AG04449 (cell line): Measurements from ENCODE around the gene NTN5.

ENCODE experiments used
- CTCF ChIA-PET: fragments of 350-600 bp; formaldehyde crosslinking; extraction: SDS; loops from one replicate; lab custom pipeline; 2021; ENCODE audit warnings: antibody characterized with exemption; lab: Yijun Ruan, JAX
- POLR2A ChIA-PET: fragments of 400-600, 350-600 bp; formaldehyde crosslinking; extraction: SDS; loops from one replicate; lab custom pipeline; 2020; ENCODE audit warnings: antibody characterized with exemption, inconsistent platforms; lab: Yijun Ruan, JAX
- DNase-seq: peaks from one replicate; pipeline ENCODE4 v3.0.0-alpha.2; 2010; ENCODE audit warnings: low read depth, low spot score
- H3K4me3 ChIP-seq: 2 replicates; pipeline ENCODE4 v1.5.1; 2011; ENCODE audit warnings: low read depth, mild to moderate bottlenecking, control low read depth, low read length
- TF ChIP-seq, protein P1 (sequence below): IDR thresholded peaks from one replicate; pipeline ENCODE4 v1.5.1; 2011; ENCODE audit warnings: mild to moderate bottlenecking, moderate library complexity, low read length, control low read depth, inconsistent platforms; ENCODE audit not compliant: insufficient read depth; ENCODE audit errors: missing control alignments

The NTN5 gene

DNA sequence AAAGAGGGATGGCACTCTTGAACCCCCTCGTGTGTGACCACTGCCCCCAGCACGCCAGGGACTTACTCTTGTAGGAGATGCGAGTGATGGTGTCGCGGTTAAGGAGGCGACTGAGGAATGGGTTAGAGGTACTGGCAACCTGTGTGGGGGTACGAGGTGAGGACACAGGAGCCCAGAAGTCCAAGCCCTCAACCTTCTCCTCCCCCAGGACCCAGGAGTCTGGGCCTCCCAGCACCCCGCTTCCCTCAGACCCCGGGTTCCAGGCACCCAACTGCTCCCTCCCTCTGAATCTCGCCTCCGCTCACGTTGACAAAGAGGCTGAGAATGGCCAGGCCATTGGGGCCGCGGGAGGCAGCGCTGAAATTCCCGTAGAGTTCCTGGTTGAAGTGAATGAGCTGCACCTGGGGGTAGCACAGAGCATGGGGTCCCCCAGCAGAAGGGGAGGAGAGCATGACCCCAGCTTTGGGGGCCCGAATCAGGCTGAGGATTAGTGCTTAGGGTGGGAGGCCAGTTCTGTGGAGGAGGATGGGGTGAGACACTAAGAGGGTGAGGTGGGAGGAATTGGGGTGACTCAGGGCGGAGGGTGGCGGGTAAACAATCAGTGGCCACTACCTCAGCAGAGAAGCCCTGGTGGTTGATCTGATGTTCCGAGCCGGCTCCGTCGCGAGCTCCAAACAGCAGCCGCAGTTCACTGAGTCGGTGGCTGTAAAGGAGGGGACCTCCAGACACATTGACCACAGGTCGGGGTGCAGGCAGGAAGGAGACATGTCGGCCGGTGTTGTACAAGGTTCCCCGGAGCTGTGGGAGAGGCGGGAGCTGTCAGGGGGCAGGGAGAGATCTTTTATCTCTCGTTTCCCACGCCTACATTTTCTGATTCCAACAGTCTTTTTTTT, 33.1 kb downstream of the NTN5 start:
- ChIA-PET POLR2A (no interaction called here), CTCF (no interaction called here)
- TF ChIP-seq, protein P1, sequence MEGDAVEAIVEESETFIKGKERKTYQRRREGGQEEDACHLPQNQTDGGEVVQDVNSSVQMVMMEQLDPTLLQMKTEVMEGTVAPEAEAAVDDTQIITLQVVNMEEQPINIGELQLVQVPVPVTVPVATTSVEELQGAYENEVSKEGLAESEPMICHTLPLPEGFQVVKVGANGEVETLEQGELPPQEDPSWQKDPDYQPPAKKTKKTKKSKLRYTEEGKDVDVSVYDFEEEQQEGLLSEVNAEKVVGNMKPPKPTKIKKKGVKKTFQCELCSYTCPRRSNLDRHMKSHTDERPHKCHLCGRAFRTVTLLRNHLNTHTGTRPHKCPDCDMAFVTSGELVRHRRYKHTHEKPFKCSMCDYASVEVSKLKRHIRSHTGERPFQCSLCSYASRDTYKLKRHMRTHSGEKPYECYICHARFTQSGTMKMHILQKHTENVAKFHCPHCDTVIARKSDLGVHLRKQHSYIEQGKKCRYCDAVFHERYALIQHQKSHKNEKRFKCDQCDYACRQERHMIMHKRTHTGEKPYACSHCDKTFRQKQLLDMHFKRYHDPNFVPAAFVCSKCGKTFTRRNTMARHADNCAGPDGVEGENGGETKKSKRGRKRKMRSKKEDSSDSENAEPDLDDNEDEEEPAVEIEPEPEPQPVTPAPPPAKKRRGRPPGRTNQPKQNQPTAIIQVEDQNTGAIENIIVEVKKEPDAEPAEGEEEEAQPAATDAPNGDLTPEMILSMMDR, result no peak
- DNase-seq, result no peak
- no peak overlapping the region for H3K4me3 ChIP-seq

DNA sequence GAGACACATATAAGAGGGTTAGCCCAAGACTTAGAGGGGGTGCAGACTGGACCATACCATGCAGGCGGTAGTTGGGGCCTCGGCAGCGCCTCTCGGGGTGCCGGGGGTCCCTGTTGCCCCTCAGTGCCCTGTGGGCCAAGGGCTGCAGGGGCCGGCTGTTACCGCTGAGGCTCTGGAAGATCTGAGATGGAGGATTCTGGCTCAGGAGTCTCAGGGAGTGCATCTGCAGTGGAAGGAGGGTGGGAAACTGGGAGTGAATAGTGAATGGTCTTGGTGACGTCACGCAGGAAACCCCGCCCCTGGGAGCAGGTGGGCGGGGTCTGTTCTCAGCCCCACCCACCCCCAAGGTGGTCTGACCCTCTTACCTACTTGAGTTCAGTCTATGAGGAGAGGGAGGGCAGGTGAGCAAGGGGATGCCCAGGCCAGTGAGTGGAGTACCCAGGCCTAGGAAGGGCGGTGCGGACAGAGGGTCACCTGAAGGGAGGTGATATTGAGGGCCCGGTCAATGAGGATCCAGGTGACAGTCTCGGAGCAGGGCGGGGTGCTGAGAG, 33.9 kb downstream of the NTN5 start:
- TF ChIP-seq, protein P1, result no peak
- no peak overlapping the region for H3K4me3 ChIP-seq
- ChIA-PET POLR2A (no interaction called here), CTCF (interaction anchor here (1.3 kb wide), 1 partner anchor 14 kb away, joined by 4 read pairs; no protein-coding TSS in a partner anchor)
- no peak for DNase-seq

DNA sequence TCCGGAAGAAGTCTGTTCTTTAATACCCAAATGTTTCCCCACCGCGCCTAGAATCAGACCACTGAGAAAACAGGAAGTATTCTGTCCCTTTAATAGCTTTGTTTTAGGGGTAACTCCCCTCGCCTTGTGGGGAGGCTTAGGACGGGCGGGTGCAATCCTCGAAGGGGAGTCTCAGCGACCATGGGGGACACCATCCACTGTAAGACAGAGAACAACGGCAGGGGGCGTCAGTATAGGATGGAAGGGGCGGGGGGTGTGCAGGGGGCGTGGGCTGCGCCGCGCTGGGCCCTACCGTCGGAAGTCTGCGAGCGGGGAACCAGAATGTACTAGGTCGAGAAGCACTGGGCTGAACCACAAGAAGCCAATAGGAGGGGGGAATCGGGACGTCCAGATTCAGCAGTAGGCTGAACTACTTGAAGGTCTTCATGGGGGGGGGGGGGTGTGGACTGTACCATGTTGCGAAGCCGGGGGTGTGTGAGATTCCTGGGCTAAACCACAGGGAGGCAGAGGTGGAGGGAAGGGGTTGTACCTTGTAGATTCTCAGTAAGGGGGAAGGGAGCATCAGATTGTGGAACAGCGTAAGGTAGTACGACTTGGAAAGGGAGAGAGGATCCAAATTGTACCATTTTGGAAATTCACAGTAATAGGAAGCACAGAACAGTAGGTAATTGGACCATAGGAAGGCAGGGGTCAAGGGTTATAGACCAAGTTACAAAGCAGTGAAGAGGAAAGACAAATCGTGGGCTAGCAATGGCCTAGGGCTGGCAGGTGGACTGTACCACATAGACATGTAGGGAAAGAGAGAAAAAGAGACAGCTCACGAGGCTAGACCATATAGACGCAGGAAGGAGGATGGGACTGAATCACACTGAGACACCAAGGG, 34.6 kb downstream of the NTN5 start:
- POLR2A ChIA-PET, result interaction anchor here (0.6 to 1.5 kb wide), 3 partner anchors 14 to 434 kb away, joined by 4 to 5 read pairs (median 4); partner anchors contain the start of genes RPL18 and SPHK2
- CTCF ChIA-PET, result interaction anchor here (0.8 to 1.3 kb wide), 3 partner anchors 7 to 15 kb away, joined by 3 to 4 read pairs (median 3); partner anchors contain the start of gene CA11

DNA sequence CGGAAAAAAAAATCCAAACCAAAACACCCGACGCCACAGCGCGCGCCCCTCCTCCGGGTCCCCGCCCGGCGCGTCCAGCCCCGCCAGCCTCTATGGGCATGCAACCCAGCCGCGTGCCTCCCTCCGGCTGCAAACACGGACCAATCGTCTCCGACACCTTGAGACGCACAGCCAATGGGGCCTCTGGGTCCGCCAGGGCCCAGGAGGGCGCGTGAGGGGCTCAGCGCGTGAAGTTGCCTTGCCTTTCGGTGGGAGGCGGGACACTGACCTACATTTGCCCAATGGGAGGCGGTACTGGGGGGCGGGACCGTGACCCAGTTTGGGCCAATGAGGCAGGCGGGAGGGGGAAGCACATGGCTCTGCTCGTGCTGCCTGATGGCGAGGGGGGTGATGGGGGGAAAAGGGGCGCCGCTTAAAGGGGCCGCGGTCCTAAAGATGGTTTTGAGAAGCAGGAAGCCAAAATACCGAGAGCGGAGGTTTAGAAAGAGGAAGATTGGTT, 35.3 kb downstream of the NTN5 start:
- TF ChIP-seq, protein P1, result no peak
- DNase-seq, result peak; percentile 92
- peak overlapping the region; percentile 66 for H3K4me3 ChIP-seq
- CTCF ChIA-PET, result interaction anchor here (0.8 to 1.3 kb wide), 3 partner anchors 8 to 16 kb away, joined by 3 to 4 read pairs (median 3); partner anchors contain the start of gene CA11
- POLR2A ChIA-PET, result interaction anchor here (0.6 to 1.5 kb wide), 3 partner anchors 13 to 434 kb away, joined by 4 to 5 read pairs (median 4); partner anchors contain the start of genes RPL18 and SPHK2

More for the DNA sequence above, 34.6 kb downstream of the NTN5 start:
- TF ChIP-seq, protein P1, result peak; percentile 17
- peak overlapping the region; percentile 66 for H3K4me3 ChIP-seq
- peak; percentile 84 for DNase-seq

DNA sequence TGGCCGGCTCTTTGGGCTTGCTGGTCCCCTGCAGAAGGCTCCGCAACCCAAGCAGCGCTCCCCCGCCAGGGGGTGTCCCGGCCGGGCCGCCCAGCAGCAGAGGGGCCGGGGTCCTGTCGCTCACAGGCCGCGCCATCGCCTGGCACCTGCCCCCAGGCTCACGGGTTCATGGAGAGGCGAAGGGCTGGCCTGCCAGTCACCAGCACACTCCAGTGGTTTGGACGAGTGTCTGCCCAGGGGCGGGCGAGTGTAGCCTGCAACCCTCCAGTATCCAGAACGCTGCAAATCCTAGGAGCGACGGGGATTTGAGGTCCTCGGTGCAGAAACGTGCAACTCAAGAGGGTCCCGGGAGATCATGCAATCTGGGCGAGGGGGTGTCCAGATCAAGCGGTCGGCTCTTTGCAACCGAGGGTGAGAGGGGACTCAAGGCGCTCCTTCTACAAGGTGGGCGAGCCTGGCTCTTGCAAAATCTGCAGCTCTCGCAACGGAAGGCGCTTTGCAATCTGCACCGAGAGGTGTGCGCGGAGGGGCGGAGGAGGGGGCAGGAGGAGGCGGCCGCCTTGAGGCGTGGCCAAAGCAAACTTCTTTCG, 35.9 kb downstream of the NTN5 start, which contains the start of gene DBP:
Gene DBP (minus strand): TSS at position 521 of the 590 bp plus-strand sequence. CDS start 385 bp downstream, at position 136.
- TF ChIP-seq, protein P1, result peak; percentile 23
- POLR2A ChIA-PET, result interaction anchor here (1.3 to 1.5 kb wide), 2 partner anchors 13 to 18 kb away, joined by 4 to 5 read pairs; partner anchors contain the start of genes RPL18 and SPHK2
- CTCF ChIA-PET, result interaction anchor here (0.8 to 1.3 kb wide), 2 partner anchors 8 to 9 kb away, joined by 3 to 5 read pairs; partner anchors contain the start of gene CA11
- H3K4me3 ChIP-seq, result peak within 1 kb of the TSS; percentile 66
- DNase-seq, result no peak
